ENCODE data around the gene LY9.

LY9 gene, protein sequence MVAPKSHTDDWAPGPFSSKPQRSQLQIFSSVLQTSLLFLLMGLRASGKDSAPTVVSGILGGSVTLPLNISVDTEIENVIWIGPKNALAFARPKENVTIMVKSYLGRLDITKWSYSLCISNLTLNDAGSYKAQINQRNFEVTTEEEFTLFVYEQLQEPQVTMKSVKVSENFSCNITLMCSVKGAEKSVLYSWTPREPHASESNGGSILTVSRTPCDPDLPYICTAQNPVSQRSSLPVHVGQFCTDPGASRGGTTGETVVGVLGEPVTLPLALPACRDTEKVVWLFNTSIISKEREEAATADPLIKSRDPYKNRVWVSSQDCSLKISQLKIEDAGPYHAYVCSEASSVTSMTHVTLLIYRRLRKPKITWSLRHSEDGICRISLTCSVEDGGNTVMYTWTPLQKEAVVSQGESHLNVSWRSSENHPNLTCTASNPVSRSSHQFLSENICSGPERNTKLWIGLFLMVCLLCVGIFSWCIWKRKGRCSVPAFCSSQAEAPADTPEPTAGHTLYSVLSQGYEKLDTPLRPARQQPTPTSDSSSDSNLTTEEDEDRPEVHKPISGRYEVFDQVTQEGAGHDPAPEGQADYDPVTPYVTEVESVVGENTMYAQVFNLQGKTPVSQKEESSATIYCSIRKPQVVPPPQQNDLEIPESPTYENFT

DNA sequence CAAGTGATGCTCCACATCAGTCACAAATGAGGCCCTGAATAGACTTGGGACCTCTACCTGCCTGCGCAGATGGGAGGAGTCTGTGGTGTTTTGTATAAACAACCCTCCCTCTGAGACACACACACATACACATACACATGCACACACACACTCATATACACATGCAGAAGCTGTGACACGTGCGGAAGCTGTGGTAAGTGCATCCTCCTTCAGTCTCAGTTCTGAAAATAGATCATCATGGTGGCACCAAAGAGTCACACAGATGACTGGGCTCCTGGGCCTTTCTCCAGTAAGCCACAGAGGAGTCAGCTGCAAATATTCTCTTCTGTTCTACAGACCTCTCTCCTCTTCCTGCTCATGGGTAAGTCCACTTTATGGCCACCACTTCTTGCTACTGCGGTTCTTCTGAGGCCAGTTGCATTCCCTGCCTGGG lies at the start of gene LY9:
Gene LY9, plus strand, starts transcription at position 224 of the 433 bp plus-strand sequence. Its CDS starts 14 bp downstream, at position 238.
- peak; percentile 49 to 85 for DNase-seq

DNA sequence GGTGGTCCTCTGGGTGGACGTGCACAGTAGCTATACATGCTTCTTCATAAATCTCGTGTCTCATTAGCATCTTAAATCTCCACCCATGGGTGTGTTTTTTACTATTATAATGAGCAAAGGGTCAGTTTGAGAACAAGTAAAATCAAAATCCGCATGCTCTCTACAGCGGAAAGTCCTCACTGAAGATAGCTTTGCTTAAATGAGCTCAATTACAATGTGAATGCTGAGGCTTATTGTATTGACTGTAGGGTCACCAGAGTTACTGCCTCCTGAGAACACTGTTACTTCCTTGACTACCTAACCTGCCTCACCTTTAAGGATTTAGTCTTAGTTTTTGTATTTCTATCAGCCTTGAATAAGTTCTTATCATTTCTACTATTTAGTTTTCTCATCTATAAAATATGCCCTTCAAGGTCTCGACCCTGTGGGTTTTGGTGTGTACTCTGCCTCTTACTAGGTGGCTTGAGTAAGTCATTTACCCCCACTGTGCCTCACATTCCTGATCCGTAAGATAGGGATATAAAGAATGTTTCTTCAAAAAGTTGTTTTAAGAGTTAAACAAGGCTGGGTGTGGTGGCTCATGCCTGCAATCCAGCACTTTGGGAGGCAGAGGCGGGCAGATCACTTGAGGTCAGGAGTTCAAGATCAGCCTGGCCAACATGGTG lies 49.0 kb upstream of the LY9 start:
- no peak for DNase-seq

DNA sequence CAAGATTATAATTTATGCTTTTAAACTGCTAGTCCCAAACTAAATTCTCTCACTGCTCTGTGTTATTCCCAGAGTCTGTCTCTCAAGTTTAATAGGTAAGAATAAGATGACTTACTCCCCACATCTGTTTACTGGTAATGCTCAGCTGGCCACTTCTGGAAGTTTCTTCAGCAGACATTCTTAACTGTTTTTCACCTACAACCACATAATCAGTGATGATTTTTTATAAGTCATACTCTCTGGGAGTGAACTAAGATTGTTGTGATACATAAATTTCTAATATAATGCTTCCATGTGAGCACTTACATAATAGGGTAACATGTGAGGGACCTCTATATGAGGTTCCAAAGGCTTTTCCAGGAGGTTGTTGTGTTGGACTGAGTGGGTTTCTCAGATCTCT lies 48.3 kb upstream of the LY9 start:
- no peak for DNase-seq

DNA sequence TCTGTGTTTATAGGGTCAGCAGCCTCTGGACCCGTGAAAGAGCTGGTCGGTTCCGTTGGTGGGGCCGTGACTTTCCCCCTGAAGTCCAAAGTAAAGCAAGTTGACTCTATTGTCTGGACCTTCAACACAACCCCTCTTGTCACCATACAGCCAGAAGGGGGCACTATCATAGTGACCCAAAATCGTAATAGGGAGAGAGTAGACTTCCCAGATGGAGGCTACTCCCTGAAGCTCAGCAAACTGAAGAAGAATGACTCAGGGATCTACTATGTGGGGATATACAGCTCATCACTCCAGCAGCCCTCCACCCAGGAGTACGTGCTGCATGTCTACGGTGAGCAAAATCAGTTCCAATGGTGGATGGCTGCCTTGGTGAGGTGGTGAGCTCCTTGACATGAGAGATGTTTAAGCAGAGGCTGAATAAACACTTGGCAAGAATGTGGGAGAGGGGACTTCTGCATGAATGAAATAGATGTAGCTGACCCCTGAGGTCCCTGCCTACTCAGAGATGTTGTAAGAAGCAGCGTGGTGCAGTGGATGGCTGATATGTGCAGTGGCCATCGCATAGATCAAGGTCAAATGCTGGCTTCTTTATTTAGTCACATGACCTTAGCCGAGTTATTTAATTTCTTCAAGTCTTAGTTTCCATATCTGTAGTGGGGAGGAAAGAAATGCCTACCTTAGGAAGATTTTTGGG lies 47.6 kb upstream of the LY9 start:
- no peak for DNase-seq

DNA sequence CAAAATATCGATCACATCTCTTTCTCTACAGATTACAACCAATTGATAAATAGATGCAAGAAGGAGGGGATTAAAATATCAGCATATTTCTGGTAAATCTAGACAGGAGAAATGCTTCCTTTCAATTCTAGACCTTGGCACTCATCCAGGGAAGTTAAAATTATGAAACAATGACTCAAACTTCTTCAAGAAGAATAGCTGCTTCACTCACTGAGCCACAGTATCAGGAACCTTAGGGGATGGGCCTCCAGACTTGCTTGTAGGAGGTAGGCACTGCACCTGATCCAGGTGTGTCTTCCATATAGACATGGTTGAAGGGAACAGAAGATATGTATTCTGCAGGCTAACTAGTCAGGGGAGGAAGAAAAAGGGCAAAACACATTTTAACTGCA lies 47.1 kb upstream of the LY9 start:
- DNase-seq: no peak

DNA sequence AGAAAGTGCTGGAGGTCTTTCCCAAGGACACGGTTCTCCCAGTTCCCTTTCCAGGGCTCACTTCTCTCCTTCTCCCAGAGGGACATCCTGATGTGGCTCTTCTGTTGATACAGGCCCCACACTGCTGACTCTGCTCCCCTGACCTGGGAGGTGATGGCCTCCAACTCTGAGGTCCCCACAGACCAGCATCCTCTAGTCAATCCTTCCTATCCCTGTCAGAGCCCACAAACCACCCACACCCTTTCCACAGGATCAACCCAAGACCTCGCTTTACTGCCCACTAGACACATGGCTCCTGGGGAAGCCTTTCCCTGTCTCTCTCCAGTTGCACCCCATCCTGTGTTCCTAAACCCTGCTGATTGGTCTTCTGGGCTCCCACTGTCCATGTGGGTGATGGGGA lies 45.4 kb upstream of the LY9 start:
- no peak for DNase-seq

DNA sequence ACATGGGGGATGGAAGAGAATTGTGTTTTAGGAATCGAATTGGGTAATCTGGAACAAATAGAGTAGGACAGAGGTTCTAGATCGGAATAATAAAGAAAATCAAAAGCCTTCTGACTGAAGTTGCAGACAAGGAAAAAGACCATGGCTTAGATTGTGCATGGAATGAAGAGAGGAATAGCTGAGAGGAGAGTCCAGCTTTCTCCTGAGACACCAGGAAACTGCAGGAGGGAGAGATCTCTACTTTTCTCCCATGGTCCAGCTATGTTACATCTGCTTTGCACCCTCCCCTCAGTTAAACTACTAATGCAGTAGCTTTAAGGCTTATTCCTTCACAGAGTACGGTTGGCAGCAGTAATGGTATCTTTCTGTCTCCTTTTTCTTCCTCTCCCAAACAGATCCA lies 43.6 kb upstream of the LY9 start:
- no peak for DNase-seq

DNA sequence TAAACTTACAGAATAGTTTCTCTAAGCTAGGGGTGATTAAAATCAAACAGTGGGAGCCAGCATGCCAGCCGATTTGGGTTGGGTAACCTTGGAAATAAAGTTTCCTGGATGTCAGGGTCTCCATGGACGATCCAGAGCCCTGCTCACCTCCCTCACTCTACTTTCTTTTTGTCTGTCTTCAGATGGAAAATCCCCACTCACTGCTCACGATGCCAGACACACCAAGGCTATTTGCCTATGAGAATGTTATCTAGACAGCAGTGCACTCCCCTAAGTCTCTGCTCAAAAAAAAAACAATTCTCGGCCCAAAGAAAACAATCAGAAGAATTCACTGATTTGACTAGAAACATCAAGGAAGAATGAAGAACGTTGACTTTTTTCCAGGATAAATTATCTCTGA lies 43.0 kb upstream of the LY9 start:
- DNase-seq: no peak

DNA sequence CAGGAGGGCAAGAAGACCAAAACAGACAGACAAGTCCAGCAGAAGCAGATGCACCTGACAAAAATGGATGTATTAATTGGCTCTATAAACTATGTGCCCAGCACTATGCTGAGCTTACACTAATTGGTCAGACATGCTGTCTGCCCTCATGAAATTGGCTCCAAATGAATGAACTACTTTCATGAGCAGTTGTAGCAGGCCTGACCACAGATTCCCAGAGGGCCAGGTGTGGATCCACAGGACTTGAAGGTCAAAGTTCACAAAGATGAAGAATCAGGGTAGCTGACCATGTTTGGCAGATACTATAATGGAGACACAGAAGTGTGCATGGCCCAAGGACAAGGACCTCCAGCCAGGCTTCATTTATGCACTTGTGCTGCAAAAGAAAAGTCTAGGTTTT lies 42.4 kb upstream of the LY9 start:
- DNase-seq: no peak

DNA sequence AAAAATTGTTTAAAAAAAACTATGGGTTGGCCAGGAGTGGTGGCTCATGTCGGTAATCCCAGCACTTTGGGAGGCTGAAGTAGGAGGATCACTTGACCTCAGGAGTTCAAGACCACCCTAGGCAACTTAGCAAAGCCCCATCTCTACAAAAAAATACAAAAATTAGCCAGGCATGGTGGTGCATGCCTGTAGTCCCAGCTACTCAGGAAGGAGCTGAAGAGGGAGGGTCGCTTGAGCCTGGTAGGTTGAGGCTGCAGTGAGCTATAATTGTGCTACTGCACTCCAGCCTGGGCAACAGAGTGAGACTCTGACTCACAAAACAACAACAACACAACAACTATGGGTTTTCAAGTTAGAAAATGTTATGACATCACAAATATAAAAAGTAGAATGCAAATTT lies 40.5 kb upstream of the LY9 start:
- DNase-seq: no peak

DNA sequence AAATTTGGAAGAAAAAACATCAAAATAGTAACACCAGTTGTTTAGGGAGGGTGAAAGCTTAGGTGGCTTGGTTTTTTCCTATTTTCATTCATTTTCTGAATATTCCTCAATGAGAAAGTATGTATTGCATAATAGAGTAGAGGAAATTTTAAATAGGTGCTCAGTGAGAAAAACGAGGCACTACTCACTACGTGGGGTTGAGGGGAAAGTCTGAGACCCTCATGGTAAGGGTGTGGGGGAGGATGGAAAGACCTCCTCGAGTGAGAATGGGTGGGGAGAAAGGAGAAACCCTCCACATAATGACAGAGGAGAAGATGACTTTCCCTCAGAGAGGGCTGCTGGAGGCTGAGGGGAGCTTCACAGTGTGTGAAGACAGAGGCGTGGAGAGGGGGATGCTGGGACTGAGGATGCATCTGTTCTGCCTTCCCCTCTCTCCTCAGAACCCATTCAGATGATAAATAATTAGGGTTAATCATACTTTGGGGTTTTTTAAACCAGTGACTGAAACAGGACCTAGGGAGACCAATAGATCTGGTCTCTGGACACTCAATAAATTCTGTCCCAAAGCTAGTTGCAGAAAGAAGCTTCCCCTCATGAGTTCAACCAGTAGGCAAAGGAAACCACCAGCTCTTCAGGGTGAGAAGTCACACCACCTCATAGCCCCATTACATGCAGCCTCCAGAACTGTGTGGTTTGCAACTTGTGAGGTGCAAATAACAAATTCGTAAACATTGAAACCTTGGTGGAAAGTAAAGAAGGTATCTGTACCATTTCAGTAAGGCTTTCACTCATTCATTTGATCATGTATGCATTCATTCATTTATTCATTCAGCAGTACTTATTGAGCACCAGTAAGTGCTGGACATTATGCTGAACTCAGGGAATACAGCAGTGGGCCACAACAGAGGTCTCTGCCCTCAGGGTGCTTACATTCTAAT lies 39.8 kb upstream of the LY9 start:
- no peak for DNase-seq

DNA sequence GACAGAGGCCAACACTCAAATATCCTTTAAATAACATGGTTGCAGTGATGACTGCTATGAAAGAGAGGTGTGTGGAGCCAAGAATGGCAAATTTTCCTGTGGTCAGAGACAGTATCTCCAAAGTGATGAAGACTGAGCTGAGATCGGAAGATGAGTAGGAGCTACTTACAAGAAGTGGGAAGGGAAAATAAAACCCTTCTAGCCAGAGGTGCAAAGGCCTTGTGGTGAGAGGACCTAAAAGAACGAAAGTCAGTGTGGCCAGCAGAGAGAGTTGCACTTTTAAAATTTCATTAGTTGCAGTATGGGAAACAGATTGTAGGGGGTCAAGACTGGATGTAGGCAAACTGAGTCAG lies 39.1 kb upstream of the LY9 start:
- DNase-seq: no peak

DNA sequence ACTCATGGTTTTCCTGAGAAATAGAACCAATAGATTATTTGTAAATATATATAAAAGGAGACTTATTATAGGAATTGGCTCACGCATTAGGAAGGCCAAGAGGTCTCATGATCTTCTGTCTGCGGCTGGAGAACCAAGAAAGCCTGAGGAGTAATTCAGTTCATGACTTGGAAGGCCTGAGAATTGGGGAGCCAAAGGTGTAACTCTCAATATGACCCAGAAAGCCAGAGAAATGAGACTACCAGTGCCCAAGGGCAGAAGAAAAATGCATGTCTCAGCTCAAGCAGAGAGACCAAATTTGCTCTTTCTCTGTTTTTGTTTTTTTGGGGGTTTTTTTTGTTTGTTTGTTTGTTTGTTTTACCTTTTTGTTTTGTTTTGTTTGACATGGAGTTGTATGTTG lies 37.5 kb upstream of the LY9 start:
- DNase-seq: no peak

DNA sequence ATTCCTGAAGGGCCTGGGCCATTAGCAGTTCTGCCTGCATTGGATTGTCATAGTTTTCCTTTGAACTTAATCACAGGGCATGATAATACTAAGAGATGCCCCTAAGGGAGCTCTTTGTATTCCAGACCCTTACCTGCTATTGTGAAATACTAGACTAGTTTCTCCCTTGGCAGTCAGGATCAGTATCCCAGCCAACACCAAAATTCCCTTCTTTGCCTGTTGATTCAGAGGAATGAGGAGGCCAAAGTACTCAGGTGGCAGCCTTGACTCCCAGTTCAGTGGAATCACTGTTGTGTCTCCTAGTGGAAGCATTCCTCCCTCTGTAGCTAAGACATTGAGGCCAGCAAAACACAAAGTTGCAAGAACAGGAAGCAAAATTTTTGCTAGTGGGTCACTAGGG lies 36.2 kb upstream of the LY9 start:
- DNase-seq: no peak

DNA sequence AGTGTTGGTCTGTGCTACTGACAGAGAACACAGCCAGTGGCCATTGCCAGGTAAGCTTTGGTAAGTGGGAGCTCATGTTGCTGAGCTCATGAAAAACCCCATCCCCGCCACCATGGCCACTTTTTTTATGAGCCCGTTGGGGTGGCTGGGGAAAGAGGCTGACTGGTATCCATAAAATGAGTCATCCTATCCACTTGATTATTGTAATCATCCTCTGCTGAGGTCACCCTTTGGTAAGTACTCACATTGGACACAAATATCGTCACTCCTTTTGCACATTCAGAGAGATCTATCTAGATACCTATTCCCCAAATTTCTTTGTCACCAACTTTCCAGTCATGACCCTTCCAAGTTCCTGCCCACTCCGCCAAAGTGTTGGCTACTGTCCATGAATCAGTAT lies 34.9 kb upstream of the LY9 start:
- DNase-seq: no peak

DNA sequence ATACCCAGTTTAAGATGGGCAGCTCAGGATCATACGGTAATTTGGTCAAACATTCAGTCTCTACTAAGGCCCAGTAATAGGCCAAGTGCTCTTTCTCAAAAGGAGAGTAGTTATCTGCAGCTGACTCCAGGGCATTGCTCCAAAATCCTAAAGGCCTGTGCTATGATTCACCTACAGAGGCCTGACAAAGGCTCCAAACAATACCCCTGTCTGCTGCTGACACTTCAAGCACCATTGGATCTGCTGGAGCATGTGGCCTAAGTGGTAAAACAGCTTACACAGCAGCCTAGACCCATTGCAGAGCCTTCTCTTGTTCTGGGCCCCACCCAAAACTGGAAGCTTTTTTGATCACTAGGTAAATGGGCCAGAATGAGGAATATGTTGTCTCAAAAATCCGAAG lies 34.1 kb upstream of the LY9 start:
- DNase-seq: no peak

DNA sequence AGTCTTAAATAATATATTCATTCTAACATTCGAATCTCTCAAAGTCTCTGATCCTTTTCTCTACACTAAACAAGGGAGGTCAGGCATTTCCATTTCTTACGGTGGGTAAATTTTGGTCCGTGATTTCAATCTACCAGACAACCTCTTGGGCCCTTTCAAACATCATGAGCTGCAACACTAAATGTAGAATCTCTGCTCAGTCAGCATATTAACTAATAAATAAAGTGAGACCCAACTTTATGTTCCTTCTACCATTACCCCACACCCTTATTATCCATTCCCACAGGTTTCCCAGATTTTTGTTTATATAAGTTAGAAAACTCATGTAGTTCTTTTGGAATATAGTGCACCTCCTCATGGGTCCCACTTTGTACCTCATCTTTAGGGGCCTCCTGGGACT lies 32.0 kb upstream of the LY9 start:
- DNase-seq: no peak

DNA sequence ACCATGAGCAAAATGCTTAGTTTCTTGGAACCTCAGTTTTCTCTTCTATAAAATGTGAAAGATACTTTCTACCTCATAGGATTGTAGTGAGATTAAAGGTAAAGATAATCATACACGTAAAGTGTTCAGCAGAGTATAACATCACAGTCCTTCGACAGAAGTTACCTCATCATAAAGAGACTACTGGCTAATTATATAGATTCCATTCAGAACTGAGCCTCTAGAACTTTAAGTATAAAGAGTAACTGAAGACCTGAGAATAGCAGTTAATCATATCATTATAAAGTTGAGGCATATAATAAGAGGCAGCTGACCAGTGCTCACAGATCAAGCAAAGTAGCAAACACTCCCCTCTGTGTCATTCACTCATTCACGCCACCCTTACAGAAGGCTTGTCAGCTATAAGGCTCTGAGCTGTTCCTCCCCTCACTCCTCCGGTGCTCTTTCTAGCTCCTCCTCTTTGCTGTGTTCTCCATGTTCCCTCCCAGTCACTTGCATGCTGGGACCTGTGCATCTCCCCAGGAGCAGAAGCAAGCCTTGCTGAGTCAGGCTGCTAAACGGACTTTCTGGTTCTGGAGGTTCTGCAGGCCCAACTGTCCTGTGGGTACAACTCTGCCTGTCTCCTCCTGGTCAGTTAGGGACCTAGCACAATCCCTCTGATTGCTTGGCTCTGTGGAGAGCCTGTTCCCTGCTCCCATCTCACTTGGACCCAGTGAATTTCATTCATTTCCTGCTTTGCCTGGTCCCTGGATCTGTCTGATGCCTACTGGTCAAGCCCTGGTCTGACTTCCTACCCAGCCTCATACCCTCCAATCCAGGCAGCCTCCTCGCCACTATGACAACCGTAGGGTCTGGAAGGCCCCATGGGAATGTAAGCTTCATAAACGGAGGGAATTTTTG lies 28.3 kb upstream of the LY9 start:
- peak in 1 of 2 experiments; percentile 33 for DNase-seq

DNA sequence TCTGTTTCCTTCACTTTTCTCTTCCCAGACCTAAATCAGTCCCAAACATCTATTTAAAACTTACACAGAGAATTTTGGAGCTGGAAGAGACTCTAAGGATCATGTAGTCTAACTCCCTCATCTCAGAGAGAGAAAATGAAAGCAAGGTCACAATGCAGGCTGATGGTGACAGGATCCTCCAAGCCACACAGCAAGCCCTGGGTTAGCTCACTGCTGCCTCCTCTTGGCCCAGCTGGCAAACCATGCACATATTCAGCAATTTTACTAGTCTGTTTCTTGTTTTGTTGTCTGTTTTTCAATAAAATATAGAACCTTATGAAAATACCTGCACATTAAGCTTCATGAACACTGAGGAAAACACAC lies 27.7 kb upstream of the LY9 start:
- peak; percentile 77 to 83 for DNase-seq

DNA sequence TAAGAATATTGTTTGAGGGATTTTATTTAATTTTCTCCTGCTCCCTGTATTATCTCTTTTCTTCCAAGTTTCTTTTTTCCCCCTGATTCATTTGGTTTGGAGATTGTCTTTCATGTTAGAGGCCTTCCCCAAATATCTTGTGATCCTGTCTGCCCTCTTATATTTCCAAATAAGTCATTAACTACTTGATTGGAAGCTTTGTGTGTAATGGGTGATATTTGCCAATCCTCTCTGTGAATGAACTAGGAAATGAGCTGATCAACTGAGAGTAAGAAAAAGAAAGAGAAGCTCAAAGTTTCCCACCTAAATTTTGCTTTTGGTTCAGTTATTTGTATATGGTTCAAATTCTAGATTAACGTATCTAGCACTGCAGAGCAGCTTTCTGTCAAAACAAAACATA lies 23.6 kb upstream of the LY9 start:
- no peak for DNase-seq

DNA sequence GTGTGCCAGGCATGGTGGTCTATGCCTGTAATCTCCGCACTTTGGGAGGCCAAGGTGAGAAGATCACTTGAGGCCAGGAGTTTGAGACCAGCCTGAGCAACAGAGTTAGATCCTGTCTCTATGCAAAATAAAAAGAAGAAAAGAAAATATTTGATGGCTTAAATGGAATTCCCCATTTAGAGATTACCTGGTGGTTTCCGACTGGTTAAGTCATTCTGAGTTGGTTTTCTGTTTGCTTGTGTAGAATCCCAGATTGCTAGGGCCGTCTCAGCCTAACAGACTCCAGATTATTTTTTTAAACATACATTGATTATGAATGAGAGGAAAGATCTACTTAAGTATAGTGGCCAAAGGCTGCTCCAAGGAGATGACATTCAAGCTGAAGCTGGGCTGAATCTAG lies 22.9 kb upstream of the LY9 start:
- no peak for DNase-seq
